Left ventricle myocardium superior (tissue), 1 donor: Measurements from ENCODE around the gene RHCE. TPM values are rescaled to one million over a fixed set of nuclear protein-coding genes. Genes with fewer than 3 reads are reported as not detected.
A peak's percentile ranks its signal among the peaks of the same experiment; 100 is the strongest.
"Not testable (repeated sequence)": the region's sequence is repeated elsewhere in the genome, so short reads cannot be mapped to it uniquely, and the experiment has no call there.

Experiments
- ATAC-seq: fragments of 200-7000 bp; cut with Tn5 transposase; one replicate; pipeline ENCODE4 v1.9.1; 2020; ENCODE audit warnings: mild to moderate bottlenecking, moderate library complexity
- DNase-seq: peaks from one replicate; pipeline ENCODE4 v3.0.0-alpha.2; 2020
- intact Hi-C: fragments of 100-400 bp; cut with micrococcal nuclease; formaldehyde crosslinking; loops from one replicate; pipeline ENCODE4 v1.11.0; 2022
- total RNA-seq: library from RNA; stranded (reverse); fragmentation: NEBNext Ultra II Directional; extraction: Animal tissue kit (Norgen Biotek cat#: 25700); gene quantifications from one replicate; pipeline ENCODE4 v1.2.1, GENCODE V29; 2021
- donor health status: DM: no; HTN: yes; CAD: no; lungs with severe emphysema.

RHCE gene
- total RNA-seq, 1 donor from 2014 or later: 1.0 TPM

DNA sequence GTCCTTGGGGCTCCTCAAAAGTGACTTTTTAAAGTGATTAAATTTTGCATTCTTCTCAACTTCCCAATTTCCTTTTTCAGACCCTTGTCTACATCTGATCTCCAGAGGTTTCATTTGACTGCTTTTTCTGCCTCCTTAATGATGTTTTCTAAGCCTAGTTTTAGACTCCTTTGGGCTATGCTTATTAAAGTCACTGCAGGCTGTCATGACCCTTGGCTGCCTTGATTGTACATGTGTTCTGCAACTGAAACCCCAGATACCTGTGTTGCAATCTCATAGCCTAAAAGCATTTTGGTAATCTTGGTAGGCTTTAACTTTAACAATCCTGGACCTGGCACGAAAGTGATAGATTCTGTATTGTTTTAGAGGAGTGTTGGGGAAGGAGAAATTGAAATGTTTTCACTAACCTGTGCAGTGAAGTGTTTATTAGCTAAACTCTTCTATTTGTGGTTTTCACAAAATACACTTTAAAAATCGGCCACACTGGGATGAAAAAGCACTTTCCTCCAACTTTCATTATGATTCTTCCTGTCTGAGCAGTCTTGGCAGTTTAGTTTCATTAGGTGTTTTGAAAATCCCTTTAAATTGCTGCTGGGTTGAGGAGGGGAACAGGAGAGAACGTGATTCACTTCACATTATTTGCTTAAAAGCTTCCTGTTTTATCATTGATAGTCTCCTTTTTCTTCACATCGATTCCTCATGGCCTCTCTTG is 14.9 kb upstream of the RHCE start:
- ATAC-seq (no peak), DNase-seq (no peak)
- intact Hi-C loops: no loop called here

- intact Hi-C loops: no loop called here
- DNase-seq (no peak), ATAC-seq (no peak)
Observed at GRCh38 chr1:25433389-25434186, 13.0 kb upstream of the RHCE start.

- intact Hi-C loops: no loop called here
- no peak for DNase-seq
- ATAC-seq: no peak
Observed at GRCh38 chr1:25432749-25433388, 12.2 kb upstream of the RHCE start.

- intact Hi-C loops: no loop called here
- DNase-seq (no peak), ATAC-seq (no peak)
Observed at GRCh38 chr1:25431955-25432719, 11.5 kb upstream of the RHCE start.

- ATAC-seq: peak; percentile 38
- DNase-seq: peak; percentile 49
- intact Hi-C loops: no loop called here
Observed at GRCh38 chr1:25430967-25431881, 10.6 kb upstream of the RHCE start.

- ATAC-seq (peak; percentile 96), DNase-seq (peak; percentile 97)
- intact Hi-C loops: no loop called here
Observed at GRCh38 chr1:25430073-25430966, 9.7 kb upstream of the RHCE start, which contains the start of gene MACO1. Gene MACO1, plus strand, starts transcription at chr1:25430897. Its CDS starts 202 bp downstream, at chr1:25431099.

DNA sequence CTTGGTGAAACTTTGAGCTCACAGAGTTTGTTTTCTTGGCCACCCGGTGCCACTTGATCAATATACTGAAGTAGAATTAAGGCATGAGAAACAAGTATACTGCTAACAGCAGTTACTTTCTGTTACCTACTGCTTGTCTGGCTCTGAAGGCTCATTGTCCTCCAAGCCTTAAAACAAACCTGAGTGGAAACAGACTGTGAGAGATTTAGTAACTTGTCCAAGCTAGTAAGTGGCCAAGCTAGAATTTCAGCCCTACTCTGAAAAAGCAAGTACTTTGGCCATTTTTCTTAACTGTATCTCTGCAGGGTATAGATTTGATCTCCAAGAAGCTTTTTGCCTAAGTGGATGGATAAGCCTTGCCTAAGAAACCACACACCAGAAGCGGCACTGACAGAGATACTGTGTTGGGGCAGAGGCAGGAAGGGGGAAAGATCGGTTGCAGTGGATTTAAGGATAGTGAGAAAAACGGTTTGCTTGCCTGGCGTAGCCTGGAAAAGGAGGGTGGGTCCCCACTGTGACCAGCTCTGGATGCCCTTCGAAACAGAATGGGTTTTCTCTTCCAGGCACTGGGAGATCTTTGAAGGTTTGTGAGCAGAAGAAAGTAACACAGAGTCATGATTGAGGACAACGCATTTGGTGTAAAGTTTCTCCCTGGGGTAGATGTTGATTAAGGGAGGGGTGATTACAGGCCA is 8.0 kb upstream of the RHCE start:
- intact Hi-C loops: no loop called here
- DNase-seq: no peak
- no peak for ATAC-seq

GRCh38 chr1:25427696-25428095 is 7.1 kb upstream of the RHCE start:
- no peak for ATAC-seq
- DNase-seq: no peak
- intact Hi-C loops: no loop called here

DNA sequence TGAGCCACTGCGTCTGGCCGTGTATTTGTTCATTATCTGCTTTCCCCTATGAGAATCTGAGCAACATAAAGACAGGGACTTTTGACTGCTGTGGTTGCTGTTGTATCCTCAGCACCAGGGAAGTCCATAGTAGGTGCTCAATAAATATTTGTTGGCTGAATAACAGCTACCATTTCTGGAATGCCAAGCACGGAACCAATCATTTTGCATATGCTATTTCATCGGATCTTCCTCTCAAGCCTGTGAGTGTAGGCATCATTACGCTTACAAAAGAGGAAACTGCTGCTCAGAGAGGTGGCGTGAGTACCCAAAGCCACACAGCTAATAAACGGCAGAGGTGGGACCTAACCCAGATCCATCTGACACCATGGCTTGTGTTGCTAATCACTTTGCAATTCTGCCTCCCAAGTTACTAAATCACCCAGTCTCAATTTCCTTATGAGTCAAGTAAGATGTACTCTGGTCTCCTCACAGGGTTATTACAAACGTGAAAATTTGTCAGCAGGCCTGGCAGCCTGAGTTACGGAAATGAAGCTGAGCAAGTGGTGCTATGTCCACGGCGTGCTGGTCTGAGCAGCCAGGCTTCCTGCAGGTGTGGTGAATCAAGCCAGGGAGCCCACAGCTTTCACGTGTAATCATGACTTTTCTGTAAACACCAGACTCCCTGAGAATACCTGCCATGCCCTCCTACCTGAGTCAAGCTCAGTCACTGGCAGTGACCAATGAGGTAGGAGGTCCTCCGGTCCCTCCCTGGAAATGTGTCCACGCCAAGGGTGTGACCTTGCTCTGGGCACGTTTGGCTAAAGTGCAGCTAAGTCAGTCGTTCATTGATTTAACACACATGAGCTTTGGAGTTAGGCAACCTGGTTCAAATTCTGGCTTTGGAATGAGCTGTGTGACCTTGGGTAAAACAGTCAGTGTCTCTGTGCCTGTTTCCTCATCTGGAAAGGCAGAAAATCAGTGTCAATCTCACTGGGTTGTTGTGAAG is 4.8 kb upstream of the RHCE start:
- ATAC-seq: no peak
- intact Hi-C loops: no loop called here
- DNase-seq: no peak

- DNase-seq, ATAC-seq, intact Hi-C loops: not testable (repeated sequence)
Observed at GRCh38 chr1:25423206-25423605, 2.6 kb upstream of the RHCE start.

- intact Hi-C loops, DNase-seq, ATAC-seq: not testable (repeated sequence)
Observed at GRCh38 chr1:25419339-25419738, 1.3 kb downstream of the RHCE start.

GRCh38 chr1:25417280-25417679 is 3.3 kb downstream of the RHCE start:
- DNase-seq, intact Hi-C loops, ATAC-seq: not testable (repeated sequence)

GRCh38 chr1:25414578-25414977 is 6.0 kb downstream of the RHCE start:
- intact Hi-C loops, DNase-seq, ATAC-seq: not testable (repeated sequence)

DNA sequence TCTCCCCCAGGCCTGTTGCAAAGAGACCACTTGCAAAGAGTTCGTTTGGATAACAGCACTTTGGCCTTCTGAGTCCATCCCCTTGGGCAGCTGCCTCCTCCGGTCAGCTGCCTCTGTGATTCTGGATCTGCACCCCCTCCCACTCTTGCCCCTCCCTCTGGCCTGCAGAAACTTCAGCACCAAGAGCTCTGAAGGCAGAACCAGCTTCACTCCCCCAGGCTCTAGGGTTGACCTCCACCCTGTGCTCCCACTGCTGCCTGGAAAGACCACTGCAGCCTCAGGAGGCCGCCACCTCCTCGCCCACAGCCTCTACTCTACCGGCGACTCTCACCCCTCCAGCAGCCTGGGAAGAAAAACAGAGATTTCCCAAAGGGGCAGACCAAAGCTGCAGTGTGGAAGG is 6.5 kb downstream of the RHCE start:
- DNase-seq, intact Hi-C loops, ATAC-seq: not testable (repeated sequence)

GRCh38 chr1:25412872-25413623 is 7.6 kb downstream of the RHCE start:
- DNase-seq, ATAC-seq, intact Hi-C loops: not testable (repeated sequence)
